CD4-positive, alpha-beta T cell treated with Interleukin-6 at 100 ng/mL for 8 hours (primary cell): ENCODE measurements around the gene BIRC5.
A peak's percentile ranks its signal among the peaks of the same experiment; 100 is the strongest.

Source experiments
- DNase-seq: peaks from one replicate; pipeline ENCODE4 v3.0.0-alpha.2; 2020; ENCODE audit warnings: mixed read lengths, low spot score

The BIRC5 gene

DNA sequence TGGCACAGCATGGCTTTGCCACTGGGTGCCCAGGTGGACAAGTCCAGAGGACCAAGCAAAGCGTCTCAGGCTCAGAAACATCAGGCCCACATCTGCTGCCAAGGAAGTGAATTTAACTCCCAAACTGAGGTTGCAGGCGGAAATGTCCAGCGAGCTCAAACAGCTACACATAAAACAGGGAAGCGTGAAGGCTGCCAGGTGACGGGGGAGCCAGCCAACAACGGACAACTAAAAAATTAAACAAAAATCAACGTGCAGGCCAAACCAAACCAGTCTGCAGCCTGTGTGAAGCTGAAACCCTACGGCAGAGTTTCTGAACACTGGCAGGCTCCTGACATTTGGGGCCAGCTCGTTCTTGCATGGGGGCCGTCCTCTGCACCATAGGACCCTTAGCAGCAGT, 29.7 kb upstream of the BIRC5 start:
- DNase-seq, result no peak

DNA sequence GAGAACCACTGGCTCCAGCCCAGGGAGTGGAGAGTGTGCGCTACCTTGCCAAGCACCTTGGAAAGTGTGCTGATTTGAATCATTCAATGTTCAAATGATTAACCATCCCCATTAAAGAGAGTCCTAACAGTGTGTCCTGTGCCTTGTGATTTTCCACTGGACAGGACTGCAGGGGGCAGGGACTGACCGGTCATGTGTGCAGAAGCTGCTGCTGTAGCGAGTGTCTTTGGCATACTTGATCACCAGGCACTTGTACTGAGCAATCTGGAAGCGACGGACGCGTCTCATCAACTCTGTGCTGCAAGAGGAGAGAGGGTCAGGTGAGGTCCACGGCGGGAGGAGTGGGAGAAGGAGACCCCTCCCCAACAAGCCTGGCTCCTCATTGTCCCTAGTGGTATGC, 29.2 kb upstream of the BIRC5 start:
- DNase-seq, result no peak

DNA sequence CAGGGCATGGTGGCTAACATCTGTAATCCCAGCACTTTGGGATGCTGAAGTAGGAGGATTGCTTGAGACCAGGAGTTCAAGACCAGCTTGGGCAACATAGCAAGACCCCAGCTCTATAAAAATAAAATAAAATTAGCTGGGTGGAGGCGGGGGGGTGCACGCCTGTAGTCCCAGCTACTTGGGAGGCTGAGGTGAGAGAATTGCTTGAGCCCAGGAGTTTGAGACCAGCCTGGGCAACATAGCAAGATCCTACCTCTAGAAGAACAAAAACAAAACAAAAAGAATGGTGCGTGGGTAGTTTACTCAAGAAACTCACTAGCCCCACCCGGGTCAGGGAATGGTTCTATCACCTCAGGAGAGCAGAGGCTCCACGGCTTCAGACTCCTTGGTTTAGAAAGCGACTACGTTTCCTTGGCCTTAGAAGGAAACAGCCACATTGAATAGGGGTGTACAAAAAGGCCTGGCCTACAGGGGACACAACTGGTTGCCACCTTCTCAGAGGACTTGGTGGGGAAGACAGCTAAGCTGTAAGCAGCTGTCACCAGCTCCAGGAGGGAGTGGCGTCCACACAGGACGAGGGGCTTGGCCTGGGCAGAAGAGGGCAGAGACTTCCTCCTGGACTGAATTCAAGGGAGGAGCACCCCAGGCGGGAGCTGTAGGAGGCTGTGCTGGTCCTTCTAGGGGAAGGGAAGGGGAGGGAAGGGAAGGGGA, 27.9 kb upstream of the BIRC5 start:
- DNase-seq, result no peak

DNA sequence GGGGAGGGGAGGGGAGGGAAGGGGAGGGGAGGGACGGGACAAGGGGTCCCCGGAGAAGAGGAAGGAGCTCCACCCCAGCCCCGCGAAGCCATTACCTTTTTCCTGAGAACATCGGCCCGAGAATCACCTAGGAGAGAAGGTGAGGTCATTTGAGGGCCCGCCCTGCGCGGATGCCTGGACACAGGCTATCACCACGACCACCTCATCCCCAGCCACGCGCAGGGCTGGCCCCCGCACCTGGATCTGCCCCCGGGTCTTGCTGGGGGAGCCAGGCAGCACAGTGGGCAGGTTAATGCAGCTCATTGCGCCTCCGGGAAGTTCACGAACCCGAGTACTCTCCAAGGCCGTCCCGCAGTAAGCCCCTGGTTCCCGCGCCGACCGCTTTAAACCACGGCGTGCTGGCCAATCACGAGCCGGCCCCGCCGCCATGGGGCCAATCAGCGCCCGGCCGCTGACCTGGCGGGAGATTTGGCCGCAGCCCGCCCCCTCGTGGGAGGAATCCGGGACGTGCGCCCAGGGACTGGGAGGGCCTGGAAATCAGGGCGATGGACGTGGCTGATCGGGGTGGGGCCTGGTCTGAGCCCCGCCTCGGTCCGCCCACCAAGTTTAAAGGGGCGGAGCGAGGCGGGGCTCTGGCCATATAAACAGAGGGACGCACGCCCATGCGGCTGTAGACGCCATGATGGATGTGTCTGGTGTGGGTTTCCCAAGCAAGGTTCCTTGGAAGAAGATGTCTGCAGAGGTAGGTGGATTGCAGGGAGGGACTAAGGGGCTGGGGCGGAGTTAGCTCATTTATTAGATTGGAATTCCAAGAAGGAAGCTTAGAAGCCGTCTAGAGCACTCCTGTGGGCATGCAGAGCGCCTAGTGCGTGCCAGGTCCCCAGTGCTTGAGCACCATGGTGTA, 27.1 kb upstream of the BIRC5 start, which contains the start of the genes AFMID and TK1:
Gene AFMID, plus strand, starts transcription at position 671 of the 904 bp plus-strand sequence. Its CDS starts 9 bp downstream, at position 680.
Gene TK1, minus strand, starts transcription at position 361 of the 904 bp plus-strand sequence. Its CDS starts 58 bp downstream, at position 303.
- DNase-seq, result peak; percentile 79

DNA sequence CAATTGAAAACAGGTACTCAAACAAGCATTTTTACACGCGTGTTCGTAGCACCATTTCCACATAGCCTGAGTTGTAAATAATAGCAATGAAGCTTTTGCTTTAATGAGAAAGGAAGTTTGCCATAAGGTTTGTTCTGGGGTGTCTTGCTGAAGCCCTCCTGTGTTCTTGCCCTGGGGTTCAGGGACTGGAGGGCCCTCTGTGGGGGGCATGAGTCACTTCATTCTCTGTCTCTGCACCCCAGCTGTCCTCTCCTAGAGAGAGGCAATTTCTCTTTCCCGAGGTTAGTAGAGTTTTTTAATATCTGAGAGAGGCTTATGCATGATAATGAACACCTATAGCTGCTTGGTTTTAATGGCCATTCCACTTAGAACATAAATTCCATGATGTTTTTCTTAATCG, 17.3 kb upstream of the BIRC5 start:
- DNase-seq, result no peak

DNA sequence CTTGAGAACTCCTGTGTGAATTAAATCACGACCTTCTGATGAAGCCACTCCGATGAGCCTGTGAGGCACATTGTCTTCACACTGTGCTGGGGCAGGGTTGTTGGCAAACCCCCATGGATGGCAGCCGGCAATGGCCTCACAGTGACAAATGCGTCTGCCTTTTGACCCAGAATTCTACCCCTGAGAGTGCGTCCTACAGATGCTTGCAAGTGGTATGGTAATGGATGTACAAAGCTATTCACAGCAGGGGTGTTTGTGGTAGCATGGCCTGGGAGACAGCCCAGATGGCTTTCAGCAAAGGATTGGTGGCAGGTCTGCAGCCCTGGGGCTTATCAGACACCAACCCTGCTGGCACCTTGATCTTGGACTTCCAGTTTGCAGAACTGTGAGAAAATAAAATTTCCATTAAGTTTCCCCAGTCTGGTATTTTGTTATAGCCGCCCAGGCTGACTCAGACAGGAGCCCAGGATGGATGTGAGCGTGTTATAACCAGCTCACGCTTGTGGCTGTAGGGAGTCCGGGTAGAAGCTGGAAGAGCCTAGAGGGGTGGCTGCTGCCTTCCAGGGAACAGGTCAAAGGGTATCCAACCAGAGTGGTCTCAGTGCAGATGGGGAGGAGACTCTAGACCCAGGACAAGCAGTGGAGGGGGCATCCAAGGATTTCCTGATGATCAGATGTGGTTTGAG, 16.8 kb upstream of the BIRC5 start:
- no peak for DNase-seq

DNA sequence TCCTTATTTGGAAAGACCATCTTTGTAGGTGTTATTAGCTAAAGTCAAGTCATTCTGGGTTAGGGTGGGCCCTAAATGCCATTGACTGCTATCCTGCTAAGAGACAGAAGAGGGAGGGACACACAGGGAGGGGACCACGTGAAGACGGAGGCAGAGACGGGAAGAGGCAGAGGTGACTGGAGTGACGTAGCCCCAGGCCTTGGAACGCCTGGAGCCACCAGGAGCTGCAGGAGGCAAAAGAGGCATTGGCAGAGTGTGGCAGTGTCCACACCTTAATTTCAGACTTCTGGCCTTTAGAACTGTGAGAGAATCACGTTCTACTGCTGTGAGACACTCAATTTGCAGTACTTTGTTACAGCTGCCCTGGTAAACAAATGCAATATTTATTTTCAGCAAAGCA, 13.6 kb upstream of the BIRC5 start:
- no peak for DNase-seq

DNA sequence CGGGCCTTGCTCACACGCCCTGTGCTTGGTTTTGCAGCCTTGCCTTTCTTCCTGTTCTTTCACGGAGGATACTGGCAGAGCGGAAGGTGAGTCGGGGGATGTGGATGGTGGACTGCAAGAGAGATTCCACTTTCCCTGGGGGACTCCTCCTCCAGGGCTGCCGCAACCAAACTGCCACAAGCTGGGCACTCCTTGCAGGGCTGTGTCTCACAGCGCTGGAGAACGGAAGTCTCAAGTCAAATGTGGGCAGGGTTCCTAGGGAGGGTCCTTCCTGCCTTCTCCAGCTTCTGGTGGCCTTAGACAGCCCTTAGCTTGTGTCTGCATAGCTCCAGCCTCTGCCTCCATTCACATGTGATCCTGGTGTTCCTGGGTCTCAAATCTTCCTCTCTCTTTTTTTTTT, 11.4 kb upstream of the BIRC5 start:
- no peak for DNase-seq

DNA sequence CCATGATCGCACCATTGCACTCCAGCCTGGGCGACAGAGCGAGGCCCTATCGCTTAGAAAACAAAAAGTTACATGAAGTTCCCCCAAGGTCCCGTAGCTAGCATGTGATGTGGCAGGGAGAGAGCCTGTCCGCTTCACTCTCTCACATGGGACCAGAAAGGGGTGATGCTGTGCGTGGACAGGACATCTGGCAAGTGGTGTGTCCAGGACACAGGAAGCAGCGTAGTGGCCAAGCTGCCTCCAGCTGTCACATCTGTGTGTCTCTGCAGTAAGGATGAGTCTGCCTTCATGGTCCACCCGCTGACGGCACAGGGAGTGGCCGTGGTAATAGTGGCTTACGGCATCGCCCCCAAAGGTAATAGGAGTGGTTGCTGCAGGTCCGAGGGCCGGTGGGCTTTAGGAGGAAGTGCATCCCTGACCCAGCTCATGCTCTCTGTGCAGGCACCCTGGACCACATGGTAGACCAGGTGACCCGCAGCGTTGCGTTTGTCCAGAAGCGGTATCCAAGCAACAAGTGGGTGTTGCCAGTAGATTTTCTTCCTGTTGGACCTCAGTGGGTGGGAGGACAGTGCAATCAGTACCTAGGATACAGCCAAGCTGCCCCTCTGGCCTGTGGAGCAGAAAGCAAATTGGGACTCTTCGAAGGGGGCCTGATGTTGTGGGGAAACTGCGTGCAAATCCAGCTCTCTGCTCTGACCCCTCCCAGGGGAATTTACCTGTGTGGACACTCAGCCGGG, 9.5 kb upstream of the BIRC5 start:
- DNase-seq, result no peak

DNA sequence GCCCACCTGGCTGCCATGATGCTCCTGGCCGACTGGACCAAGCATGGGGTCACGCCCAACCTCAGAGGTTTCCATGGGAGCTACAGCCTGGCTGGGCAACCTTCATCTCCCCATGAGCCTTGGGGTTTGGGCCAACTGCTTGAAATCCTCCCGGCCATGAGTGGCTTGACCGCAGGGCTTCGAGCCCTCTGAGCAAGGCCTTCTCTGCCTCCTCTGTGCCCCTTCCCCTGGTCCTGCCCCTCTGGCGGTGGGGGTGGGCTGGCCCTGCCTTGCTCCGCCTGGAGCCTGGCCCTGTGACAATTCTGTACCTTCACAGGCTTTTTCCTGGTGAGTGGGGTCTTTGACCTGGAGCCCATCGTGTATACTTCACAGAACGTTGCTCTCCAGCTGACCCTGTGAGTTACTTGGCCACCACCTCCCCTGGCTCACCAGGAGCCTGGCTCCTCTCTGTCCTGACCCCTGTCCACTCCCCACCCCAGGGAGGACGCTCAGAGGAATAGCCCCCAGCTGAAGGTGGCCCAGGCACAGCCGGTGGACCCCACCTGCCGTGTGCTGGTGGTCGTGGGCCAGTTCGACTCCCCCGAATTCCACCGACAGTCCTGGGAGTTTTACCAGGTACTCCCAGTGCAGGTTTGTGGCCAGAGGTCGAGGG, 8.8 kb upstream of the BIRC5 start:
- DNase-seq, result no peak

DNA sequence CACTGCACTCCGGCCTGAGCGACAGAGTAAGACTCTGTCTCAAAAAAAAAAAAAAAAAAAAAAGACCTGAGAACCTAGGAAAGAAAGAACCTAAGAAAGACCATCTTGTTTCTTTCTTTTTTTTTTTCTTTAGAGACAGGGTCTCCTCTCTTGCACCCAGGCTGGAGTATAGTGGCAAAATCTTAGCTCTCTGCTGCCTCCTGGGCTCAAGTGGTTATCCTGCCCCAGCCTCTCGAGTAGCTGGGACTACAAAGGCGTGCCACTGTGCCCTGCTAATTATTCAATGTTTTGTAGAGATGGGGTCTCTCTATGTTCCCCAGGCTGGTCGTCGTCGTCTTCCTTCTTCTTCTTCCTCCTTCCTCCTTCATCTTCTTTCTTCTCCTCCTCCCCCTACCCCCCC, 7.8 kb upstream of the BIRC5 start:
- DNase-seq, result no peak

DNA sequence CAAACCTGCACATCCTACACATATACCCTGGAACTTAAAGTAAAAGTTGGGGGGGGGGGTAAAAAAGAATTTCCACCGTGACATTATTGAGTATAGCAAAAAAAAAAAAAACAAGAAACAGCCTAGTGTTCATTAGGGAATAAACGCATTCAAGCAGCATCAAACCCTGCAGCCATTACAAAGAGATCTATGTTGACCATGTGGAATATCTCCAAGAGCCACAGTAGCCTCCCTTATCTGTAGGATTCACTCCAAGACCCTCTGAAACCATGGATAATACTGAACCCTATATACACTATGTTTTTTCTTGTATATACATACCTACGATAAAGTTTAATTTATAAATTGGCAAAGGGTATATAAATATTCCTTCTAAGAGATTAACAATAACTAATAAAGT, 5.6 kb upstream of the BIRC5 start:
- DNase-seq, result no peak

DNA sequence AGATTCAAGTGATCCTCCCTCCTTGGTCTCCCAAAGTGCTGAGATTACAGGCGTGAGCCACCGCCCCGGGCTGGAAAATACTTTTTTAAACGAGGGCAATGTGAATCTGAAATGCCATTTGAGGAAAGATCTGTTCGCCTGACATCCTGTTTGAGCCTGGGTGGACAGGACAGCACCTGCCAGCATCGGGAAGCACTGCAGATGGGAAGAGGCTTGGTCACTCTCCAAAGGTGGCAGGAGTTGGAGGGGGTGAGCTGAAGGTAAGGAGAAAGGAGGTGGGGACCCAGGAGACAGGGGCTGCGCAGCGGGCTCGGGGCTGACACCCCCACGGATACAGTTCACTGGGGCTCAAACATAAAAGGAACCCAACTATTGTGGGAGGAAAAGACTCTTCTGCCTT, 3.9 kb upstream of the BIRC5 start:
- no peak for DNase-seq

DNA sequence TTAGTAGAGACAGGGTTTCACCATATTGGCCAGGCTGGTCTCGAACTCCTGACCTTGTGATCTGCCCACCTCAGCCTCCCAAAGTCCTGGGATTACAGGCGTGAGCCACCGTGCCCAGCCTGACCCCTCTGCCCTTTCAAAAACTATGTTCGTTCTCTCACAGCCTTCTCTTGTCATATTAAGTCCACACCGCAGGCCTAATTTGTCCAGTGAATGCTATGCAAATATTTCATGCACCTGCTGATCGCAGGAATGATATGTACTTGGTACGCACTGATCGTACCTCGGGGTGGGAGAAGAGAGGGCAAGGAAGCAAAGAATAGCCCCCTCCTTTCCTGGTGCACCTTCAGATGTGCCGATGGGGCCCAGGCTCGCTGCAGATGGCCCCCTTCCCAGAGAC, 3.0 kb upstream of the BIRC5 start:
- no peak for DNase-seq

DNA sequence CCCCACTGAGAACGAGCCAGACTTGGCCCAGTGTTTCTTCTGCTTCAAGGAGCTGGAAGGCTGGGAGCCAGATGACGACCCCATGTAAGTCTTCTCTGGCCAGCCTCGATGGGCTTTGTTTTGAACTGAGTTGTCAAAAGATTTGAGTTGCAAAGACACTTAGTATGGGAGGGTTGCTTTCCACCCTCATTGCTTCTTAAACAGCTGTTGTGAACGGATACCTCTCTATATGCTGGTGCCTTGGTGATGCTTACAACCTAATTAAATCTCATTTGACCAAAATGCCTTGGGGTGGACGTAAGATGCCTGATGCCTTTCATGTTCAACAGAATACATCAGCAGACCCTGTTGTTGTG, 631 bp downstream of the BIRC5 start:
- DNase-seq, result no peak

DNA sequence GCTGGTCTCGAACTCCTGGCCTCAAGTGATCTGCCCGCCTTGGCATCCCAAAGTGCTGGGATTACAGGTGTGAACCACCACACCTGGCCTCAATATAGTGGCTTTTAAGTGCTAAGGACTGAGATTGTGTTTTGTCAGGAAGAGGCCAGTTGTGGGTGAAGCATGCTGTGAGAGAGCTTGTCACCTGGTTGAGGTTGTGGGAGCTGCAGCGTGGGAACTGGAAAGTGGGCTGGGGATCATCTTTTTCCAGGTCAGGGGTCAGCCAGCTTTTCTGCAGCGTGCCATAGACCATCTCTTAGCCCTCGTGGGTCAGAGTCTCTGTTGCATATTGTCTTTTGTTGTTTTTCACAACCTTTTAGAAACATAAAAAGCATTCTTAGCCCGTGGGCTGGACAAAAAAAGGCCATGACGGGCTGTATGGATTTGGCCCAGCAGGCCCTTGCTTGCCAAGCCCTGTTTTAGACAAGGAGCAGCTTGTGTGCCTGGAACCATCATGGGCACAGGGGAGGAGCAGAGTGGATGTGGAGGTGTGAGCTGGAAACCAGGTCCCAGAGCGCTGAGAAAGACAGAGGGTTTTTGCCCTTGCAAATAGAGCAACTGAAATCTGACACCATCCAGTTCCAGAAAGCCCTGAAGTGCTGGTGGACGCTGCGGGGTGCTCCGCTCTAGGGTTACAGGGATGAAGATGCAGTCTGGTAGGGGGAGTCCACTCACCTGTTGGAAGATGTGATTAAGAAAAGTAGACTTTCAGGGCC, 5.5 kb downstream of the BIRC5 start:
- DNase-seq, result no peak

DNA sequence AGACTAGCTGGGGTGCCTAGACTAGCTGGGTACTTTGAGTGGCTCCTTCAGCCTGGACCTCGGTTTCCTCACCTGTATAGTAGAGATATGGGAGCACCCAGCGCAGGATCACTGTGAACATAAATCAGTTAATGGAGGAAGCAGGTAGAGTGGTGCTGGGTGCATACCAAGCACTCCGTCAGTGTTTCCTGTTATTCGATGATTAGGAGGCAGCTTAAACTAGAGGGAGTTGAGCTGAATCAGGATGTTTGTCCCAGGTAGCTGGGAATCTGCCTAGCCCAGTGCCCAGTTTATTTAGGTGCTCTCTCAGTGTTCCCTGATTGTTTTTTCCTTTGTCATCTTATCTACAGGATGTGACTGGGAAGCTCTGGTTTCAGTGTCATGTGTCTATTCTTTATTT, 9.0 kb downstream of the BIRC5 start:
- no peak for DNase-seq

DNA sequence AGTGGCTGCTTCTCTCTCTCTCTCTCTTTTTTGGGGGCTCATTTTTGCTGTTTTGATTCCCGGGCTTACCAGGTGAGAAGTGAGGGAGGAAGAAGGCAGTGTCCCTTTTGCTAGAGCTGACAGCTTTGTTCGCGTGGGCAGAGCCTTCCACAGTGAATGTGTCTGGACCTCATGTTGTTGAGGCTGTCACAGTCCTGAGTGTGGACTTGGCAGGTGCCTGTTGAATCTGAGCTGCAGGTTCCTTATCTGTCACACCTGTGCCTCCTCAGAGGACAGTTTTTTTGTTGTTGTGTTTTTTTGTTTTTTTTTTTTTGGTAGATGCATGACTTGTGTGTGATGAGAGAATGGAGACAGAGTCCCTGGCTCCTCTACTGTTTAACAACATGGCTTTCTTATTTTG, 9.7 kb downstream of the BIRC5 start:
- DNase-seq, result no peak

DNA sequence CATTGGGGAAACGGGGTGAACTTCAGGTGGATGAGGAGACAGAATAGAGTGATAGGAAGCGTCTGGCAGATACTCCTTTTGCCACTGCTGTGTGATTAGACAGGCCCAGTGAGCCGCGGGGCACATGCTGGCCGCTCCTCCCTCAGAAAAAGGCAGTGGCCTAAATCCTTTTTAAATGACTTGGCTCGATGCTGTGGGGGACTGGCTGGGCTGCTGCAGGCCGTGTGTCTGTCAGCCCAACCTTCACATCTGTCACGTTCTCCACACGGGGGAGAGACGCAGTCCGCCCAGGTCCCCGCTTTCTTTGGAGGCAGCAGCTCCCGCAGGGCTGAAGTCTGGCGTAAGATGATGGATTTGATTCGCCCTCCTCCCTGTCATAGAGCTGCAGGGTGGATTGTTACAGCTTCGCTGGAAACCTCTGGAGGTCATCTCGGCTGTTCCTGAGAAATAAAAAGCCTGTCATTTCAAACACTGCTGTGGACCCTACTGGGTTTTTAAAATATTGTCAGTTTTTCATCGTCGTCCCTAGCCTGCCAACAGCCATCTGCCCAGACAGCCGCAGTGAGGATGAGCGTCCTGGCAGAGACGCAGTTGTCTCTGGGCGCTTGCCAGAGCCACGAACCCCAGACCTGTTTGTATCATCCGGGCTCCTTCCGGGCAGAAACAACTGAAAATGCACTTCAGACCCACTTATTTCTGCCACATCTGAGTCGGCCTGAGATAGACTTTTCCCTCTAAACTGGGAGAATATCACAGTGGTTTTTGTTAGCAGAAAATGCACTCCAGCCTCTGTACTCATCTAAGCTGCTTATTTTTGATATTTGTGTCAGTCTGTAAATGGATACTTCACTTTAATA, 10.4 kb downstream of the BIRC5 start:
- no peak for DNase-seq
